GM21360 (cell line): Measurements from ENCODE around the gene RIMKLA.

ENCODE experiments used
- ATAC-seq: cut with Tn5 transposase; IDR thresholded peaks from one replicate; pipeline ENCODE4 v1.9.1; 2021; ENCODE audit warnings: mild to moderate bottlenecking, moderate library complexity; ENCODE audit not compliant: unreplicated experiment

RIMKLA gene

GRCh38 chr1:42424201-42424600 is 43.6 kb downstream of the RIMKLA start:
- ATAC-seq, result no peak

- no peak for ATAC-seq
Observed at GRCh38 chr1:42427240-42427639, 46.6 kb downstream of the RIMKLA start.

GRCh38 chr1:42429603-42430002 is 49.0 kb downstream of the RIMKLA start:
- ATAC-seq, result no peak

GRCh38 chr1:42430286-42431135 is 49.9 kb downstream of the RIMKLA start:
- no peak for ATAC-seq

- no peak for ATAC-seq
Observed at GRCh38 chr1:42431514-42431913, 50.9 kb downstream of the RIMKLA start.

- ATAC-seq, result no peak
Observed at GRCh38 chr1:42432714-42433113, 52.1 kb downstream of the RIMKLA start.

GRCh38 chr1:42433369-42433768 is 52.8 kb downstream of the RIMKLA start:
- no peak for ATAC-seq

GRCh38 chr1:42434340-42434739 is 53.7 kb downstream of the RIMKLA start:
- no peak for ATAC-seq

GRCh38 chr1:42439940-42440339 is 59.3 kb downstream of the RIMKLA start:
- ATAC-seq, result no peak

- ATAC-seq, result no peak
Observed at GRCh38 chr1:42442662-42443061, 62.1 kb downstream of the RIMKLA start.

- no peak for ATAC-seq
Observed at GRCh38 chr1:42449256-42449655, 68.7 kb downstream of the RIMKLA start.

GRCh38 chr1:42450061-42450460 is 69.5 kb downstream of the RIMKLA start:
- no peak for ATAC-seq

GRCh38 chr1:42453386-42453785 is 72.8 kb downstream of the RIMKLA start:
- ATAC-seq, result no peak

- no peak for ATAC-seq
Observed at GRCh38 chr1:42454403-42454802, 73.8 kb downstream of the RIMKLA start.

- ATAC-seq, result peak; percentile 80
Observed at GRCh38 chr1:42456010-42456753, 75.6 kb downstream of the RIMKLA start, which contains the start of the genes PPCS and ZMYND12. TSS of gene PPCS (plus strand) at chr1:42456543. CDS start at chr1:42456566, 23 bp downstream. TSS of gene ZMYND12 (minus strand) at chr1:42456022. CDS start at chr1:42455997, 25 bp downstream.

GRCh38 chr1:42456754-42457089 is 76.1 kb downstream of the RIMKLA start:
- ATAC-seq, result peak; percentile 38

GRCh38 chr1:42461196-42461595 is 80.6 kb downstream of the RIMKLA start:
- ATAC-seq, result no peak

GRCh38 chr1:42462828-42463763 is 82.5 kb downstream of the RIMKLA start, which contains the start of gene CCDC30:
TSS of gene CCDC30 (plus strand) at chr1:42463286. CDS start at chr1:42480552, 17,266 bp downstream.
- ATAC-seq, result peak; percentile 97

- ATAC-seq, result no peak
Observed at GRCh38 chr1:42463921-42464320, 83.3 kb downstream of the RIMKLA start.

- ATAC-seq, result no peak
Observed at GRCh38 chr1:42466030-42466429, 85.4 kb downstream of the RIMKLA start.

- ATAC-seq, result no peak
Observed at GRCh38 chr1:42469727-42470126, 89.1 kb downstream of the RIMKLA start.
